Stimulated activated naive B cell treated with anti-CD40 and anti-IgM and Interleukin-4, amounts not matched to agents 10 μg/mL and 1 μg/mL and 100 μg/mL, for 72 hours (primary cell): Measurements from ENCODE around the gene PAN2.
A peak's percentile ranks its signal among the peaks of the same experiment; 100 is the strongest.
"Not testable (repeated sequence)": the region's sequence is repeated elsewhere in the genome, so short reads cannot be mapped to it uniquely, and the experiment has no call there.

ENCODE experiments used
- ATAC-seq, 2 donors: fragments of 150-1000 bp; cut with Tn5 transposase; replicated peaks; 2 replicates each; pipeline ENCODE4 v1.10.0; 2021; ENCODE audit warnings: moderate library complexity in 1 of 2
- DNase-seq: peaks from one replicate; pipeline ENCODE4 v3.0.0; 2021
- H3K27ac Mint-ChIP-seq: one replicate; pipeline ENCODE4 v1.8.0; 2022; ENCODE audit warnings: mild to moderate bottlenecking, mixed read lengths
- H3K27me3 Mint-ChIP-seq, 2 donors: one replicate each; pipeline ENCODE4 v1.8.0; 2022; ENCODE audit warnings: mixed read lengths in 2 of 2
- H3K36me3 Mint-ChIP-seq, 2 donors: one replicate each; pipeline ENCODE4 v1.8.0; 2022; ENCODE audit warnings: mixed read lengths in 2 of 2, mild to moderate bottlenecking in 1 of 2
- H3K4me1 Mint-ChIP-seq, 2 donors: one replicate each; pipeline ENCODE4 v1.8.0; 2022; ENCODE audit warnings: mixed read lengths in 2 of 2, mild to moderate bottlenecking in 1 of 2
- H3K4me3 Mint-ChIP-seq, 2 donors: one replicate each; pipeline ENCODE4 v1.8.0; 2022; ENCODE audit warnings: mild to moderate bottlenecking in 2 of 2, mixed read lengths in 2 of 2, moderate library complexity in 1 of 2
- H3K9me3 Mint-ChIP-seq, 2 donors: one replicate each; pipeline ENCODE4 v1.8.0; 2022; ENCODE audit warnings: mixed read lengths in 2 of 2, mild to moderate bottlenecking in 1 of 2

PAN2 gene

DNA sequence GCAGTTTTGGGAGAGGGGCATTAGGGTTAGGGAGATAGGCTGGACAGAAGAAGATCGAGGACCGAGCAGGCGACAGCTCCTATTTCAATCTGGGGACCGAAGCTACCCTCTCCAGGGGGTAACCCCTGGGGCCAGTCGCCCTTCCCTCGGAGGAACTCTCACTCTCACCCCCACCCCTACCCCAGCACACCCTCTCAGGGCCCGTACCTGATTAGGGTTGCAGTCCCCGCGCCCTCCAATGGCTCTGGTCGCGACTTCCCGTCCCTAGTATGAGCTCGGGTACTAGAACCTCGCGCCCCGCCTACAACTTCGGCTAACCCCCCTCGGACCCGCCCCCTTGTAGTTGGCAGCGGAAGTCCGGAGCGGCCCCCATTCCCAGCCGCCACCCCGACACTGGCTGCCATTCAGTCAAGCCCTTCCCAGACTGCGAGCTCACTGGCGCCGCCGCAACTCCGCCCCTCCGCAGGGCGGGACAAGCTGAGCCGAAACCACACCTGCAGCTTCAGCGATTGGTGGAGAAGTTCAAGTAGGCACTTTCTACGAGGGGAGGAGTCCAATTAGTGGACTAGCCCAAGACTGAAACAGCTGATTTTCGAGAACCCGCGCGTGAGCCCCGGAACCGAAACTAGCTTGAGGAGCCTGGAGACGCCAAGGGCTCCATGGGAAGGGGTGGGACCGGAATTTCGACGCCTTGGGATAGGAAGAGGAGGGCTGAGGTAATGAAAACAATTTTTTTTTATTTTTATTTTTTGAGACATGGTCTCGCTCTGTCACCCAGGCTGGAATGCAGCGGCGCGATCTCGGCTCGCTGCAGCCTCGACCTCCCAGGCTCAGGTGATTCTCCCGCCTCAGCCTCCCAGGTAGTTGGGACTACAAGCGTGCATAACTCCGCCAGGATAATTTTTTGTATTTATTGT is 26.3 kb upstream of the PAN2 start, which contains the start of gene STAT2:
TSS of gene STAT2 (minus strand) at position 257 of the 917 bp plus-strand sequence. CDS start 3,536 bp downstream, outside the sequence.
- H3K4me3 Mint-ChIP-seq = peak within 1 kb of the TSS; percentile 92 to 97
- H3K36me3 Mint-ChIP-seq = peaks cover 9% of the 10 kb centered on the region in 2 donors

DNA sequence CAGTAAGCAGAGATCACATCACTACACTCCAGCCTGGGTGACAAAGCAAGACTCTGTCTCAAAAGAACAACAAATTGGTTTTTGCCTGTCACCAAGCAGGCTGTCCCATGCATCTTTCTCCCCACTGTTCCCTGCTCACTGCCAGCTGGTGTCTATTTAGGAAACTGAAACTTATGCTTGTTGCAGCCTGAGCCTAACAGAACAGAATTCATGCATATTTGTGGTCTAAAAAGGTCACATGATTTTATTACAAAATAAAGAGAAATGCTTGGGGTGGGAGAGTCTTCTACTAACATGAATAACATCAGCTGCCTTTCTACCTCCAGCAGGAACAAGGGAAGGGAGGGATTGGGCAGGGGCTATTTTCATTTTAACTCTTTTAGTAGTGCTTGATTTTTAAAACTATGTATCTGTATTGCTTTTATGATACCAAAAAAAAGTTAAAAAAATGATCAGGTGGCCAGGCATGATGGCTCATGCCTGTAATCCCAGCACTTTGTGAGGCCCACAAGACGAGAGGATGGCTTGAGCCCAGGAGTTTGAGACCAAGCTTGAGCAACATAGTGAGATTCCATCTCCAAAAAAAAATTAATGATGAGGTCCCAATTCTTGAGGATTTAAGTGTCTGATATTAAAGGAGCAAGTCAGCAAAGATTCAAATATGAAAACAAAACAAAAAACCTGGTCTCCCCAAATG is 25.2 kb upstream of the PAN2 start:
- no peak for ATAC-seq
- H3K27me3 Mint-ChIP-seq = no peaks in the 10 kb centered on the region
- H3K4me1 Mint-ChIP-seq = peaks cover 12 to 21% of the 10 kb centered on the region in 2 donors
- H3K4me3 Mint-ChIP-seq = peak overlapping the region; percentile 92 to 97
- peak overlapping the region; percentile 81 for H3K27ac Mint-ChIP-seq
- no peaks in the 10 kb centered on the region for H3K9me3 Mint-ChIP-seq
- DNase-seq = no peak
- peaks cover 18 to 20% of the 10 kb centered on the region in 2 donors for H3K36me3 Mint-ChIP-seq

More for the DNA sequence above, 26.3 kb upstream of the PAN2 start, which contains the start of gene STAT2:
- no peaks in the 10 kb centered on the region for H3K27me3 Mint-ChIP-seq
- DNase-seq (peak; percentile 100), ATAC-seq (peak; percentile 97 to 98)
- H3K27ac Mint-ChIP-seq = peak within 1 kb of the TSS; percentile 98
- peaks cover 12 to 21% of the 10 kb centered on the region in 2 donors for H3K4me1 Mint-ChIP-seq
- H3K9me3 Mint-ChIP-seq = no peaks in the 10 kb centered on the region

DNA sequence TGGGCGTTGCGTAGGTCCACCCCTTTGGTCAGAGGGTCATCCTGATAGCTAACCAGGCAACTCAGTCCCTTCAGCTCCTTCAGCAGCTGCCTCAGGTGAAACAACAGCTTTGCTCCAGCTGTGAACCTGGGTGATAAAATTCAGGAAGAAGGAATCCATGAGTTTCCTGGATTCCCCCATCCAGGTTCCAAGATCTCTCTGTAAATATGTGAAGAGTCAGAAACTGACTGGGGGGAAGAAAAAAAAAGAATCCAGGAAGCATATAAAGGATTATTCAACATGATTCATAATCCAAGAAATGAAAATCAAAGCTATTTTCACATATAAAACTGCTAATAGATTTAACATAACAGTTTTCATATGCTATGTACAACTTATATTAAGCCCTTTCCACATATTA is 17.5 kb upstream of the PAN2 start:
- no peak overlapping the region for H3K27ac Mint-ChIP-seq
- H3K9me3 Mint-ChIP-seq = no peaks in the 10 kb centered on the region
- no peak overlapping the region for H3K4me3 Mint-ChIP-seq
- H3K4me1 Mint-ChIP-seq = peaks cover 0 to 3% of the 10 kb centered on the region in 2 donors
- ATAC-seq = no peak
- no peak for DNase-seq
- peaks cover 38 to 59% of the 10 kb centered on the region in 2 donors for H3K36me3 Mint-ChIP-seq
- no peaks in the 10 kb centered on the region for H3K27me3 Mint-ChIP-seq

DNA sequence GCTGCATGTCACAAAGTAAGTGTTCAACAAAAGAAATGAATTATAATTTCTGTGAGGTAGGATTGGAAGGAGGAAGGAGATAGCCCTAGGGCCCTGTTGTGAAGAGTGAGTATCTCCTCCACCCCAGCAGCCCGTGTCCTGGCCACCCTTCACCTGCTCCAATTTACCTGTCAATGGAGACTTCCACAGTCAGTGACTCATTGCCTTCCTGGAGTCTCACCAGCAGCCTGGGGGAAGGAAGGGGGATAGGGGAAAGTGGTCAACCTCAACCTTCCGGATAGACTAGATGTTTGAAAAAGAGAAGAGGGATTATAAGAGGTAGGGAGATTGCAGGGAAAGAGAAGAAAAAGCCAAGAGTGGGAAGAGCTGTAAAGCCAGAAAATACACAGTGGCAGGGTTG is 16.9 kb upstream of the PAN2 start:
- H3K9me3 Mint-ChIP-seq = no peaks in the 10 kb centered on the region
- H3K4me1 Mint-ChIP-seq = peaks cover 3 to 4% of the 10 kb centered on the region in 2 donors
- DNase-seq (no peak), ATAC-seq (no peak)
- no peak overlapping the region for H3K4me3 Mint-ChIP-seq
- H3K27ac Mint-ChIP-seq = peak overlapping the region; percentile 1
- peaks cover 38 to 59% of the 10 kb centered on the region in 2 donors for H3K36me3 Mint-ChIP-seq
- H3K27me3 Mint-ChIP-seq = no peaks in the 10 kb centered on the region

DNA sequence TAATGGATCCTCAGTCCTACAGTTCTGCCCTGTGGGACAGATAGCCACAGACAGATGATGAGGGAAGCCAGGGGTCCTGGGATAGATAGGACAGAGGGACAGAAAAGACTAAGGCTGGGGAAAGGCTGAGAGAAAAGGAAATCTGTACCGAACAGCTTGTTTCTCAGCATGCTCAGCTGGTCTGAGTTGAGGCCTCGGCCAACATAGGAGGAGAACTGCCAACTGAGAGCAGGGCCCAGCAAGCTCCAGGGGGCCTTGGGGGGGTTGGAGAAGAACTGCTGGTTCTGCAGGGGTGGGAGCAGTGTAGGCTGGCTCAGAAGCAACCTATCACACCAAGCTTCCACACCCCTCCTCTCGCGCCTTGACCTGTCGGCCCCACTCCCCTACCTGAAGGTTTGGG is 15.0 kb upstream of the PAN2 start:
- H3K9me3 Mint-ChIP-seq = no peaks in the 10 kb centered on the region
- H3K27ac Mint-ChIP-seq = no peak overlapping the region
- H3K36me3 Mint-ChIP-seq = peaks cover 33 to 55% of the 10 kb centered on the region in 2 donors
- no peak for ATAC-seq
- H3K27me3 Mint-ChIP-seq = no peaks in the 10 kb centered on the region
- H3K4me1 Mint-ChIP-seq = peaks cover 3 to 6% of the 10 kb centered on the region in 2 donors
- DNase-seq = no peak
- no peak overlapping the region for H3K4me3 Mint-ChIP-seq

DNA sequence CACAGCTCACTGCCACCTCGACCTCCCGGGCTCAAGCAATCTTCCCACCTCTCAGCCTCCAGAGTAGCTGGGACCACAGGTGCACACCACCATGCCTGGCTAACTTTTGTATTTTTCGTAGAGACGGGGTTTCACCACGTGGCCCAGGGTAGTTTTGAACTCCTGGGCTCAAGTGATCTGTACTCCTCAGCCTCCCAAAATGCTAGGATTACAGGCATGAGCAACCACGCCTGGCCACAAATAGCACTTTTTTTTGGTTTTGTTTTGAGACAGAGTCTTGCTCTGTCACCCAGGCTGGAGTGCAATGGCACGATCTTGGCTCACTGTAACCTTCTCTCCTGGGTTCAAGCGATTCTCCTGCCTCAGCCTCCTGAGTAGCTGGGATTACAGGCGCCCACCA is 13.5 kb upstream of the PAN2 start:
- Mint-ChIP-seq H3K27ac (peak overlapping the region; percentile 42), H3K36me3 (peaks cover 43 to 67% of the 10 kb centered on the region in 2 donors)
- DNase-seq, H3K4me1 Mint-ChIP-seq, H3K27me3 Mint-ChIP-seq, H3K4me3 Mint-ChIP-seq, H3K9me3 Mint-ChIP-seq: not testable (repeated sequence)
- ATAC-seq = peak in 1 of 2 donors; percentile 54

DNA sequence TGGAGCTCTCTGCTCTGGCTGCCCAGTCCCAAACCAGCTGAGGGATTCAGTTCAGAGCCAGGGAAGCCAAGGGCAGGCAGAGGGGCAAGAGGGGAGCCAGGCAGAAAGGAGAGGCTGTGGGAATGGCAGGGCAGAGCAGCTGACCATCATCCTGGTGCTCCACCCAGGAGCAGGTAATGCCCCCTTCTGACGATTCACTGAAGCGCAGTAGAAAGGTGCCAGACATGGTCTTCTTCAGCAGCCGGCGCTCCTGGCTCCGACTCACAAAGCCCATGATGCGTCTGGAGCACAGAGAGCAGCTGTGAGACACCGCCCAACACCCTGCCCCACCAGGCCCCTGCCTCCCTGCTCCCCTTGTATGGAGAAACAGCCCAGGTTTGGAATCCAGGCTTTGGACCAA is 12.9 kb upstream of the PAN2 start:
- DNase-seq (no peak), ATAC-seq (no peak)
- peak overlapping the region; percentile 52 for H3K27ac Mint-ChIP-seq
- no peaks in the 10 kb centered on the region for H3K9me3 Mint-ChIP-seq
- no peak overlapping the region for H3K4me3 Mint-ChIP-seq
- no peaks in the 10 kb centered on the region for H3K27me3 Mint-ChIP-seq
- H3K36me3 Mint-ChIP-seq = peaks cover 47 to 70% of the 10 kb centered on the region in 2 donors
- H3K4me1 Mint-ChIP-seq = peaks cover 3 to 6% of the 10 kb centered on the region in 2 donors

DNA sequence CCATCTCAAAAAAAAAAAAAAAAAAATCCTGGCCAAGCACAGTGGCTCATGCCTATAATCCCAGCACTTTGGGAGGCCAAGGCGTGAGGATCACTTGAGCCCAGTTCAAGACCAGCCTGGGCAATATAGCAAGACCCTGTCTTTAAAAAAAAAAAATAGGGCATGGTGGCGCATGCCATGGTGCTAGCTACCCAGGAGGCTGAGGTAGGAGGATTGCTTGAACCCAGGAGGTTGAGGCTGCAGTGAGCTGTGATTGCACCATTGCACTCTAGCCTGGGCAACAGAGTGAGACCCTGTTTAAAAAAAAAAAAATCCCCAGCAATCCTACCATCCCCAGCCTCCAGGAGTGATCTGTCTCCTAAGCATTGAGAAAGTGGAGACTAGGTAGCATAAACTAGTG is 8.5 kb upstream of the PAN2 start:
- peaks cover 36 to 52% of the 10 kb centered on the region in 2 donors for H3K36me3 Mint-ChIP-seq
- H3K27ac Mint-ChIP-seq, H3K4me3 Mint-ChIP-seq, H3K27me3 Mint-ChIP-seq, ATAC-seq, DNase-seq, H3K9me3 Mint-ChIP-seq: not testable (repeated sequence)
- H3K4me1 Mint-ChIP-seq = peaks cover 24 to 34% of the 10 kb centered on the region in 2 donors

DNA sequence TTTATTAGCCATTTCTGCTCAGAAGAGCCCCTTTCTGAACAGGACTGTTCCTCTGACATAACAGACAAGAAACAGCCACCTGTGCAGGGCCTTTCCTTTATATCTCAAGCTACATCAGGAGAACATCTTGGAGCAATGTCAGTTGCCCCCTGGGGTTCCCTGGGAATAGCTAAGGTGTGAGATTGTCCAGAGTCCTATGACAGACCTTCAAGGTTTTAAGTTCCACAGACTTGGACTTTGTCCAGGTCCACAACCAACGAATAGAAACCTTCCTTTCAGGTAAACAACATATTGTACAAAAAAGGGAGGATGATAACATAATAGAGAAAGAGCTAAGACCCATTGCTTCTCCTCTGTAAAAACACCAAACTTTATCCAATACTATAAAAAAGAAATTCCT is 7.8 kb upstream of the PAN2 start:
- no peak overlapping the region for H3K4me3 Mint-ChIP-seq
- no peak for ATAC-seq
- no peak overlapping the region for H3K27ac Mint-ChIP-seq

DNA sequence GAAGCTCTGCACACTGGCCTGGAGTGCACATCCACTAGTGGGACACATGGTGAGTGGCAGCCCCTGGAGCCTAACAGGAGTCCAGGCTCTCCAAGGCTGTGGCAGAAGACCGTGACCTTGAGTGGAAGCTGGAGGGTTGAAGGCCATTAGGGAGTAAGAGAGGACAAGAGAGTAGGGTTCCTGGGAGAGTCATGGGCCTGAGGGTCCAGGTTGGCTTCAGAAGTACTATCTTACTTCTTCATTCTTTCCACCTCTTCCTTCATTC is 5.3 kb upstream of the PAN2 start:
- Mint-ChIP-seq H3K27ac (peak overlapping the region; percentile 96), H3K36me3 (peaks cover 22 to 35% of the 10 kb centered on the region in 2 donors), H3K9me3 (no peaks in the 10 kb centered on the region), H3K4me1 (peaks cover 27 to 48% of the 10 kb centered on the region in 2 donors), H3K27me3 (no peaks in the 10 kb centered on the region), H3K4me3 (peak overlapping the region; percentile 78 to 86)
- ATAC-seq = no peak
- no peak for DNase-seq

More for the DNA sequence above, 7.8 kb upstream of the PAN2 start:
- Mint-ChIP-seq H3K27me3 (no peaks in the 10 kb centered on the region), H3K9me3 (no peaks in the 10 kb centered on the region), H3K4me1 (peaks cover 24 to 39% of the 10 kb centered on the region in 2 donors), H3K36me3 (peaks cover 36 to 51% of the 10 kb centered on the region in 2 donors)
- no peak for DNase-seq

DNA sequence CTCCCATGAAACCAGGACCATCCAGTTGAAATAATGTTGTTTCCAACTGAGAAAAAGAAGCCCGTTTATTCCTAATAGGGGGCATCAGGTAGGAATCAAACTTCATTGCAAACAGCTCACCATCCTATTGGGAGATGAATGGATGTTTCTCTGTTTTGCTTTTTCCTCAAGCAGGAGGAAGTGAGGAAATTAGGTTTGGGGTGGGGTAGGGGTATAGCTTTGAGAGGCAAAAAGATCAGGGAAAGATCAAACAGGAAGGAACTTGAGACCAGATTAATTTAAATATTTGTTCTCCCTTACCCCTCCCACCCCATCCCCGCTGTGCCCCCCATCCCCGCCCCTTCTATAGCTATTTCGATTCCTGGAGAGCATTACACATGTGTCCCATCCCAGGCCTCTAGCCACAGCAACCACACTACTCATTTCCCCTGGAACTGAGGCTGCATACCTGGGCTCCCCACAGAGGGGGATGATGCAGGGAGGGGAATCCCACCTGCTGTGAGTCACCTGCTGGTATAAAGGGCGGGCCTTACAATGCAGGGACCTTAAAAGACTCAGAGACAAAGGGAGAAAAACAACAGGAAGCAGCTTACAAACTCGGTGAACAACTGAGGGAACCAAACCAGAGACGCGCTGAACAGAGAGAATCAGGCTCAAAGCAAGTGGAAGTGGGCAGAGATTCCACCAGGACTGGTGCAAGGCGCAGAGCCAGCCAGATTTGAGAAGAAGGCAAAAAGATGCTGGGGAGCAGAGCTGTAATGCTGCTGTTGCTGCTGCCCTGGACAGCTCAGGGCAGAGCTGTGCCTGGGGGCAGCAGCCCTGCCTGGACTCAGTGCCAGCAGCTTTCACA is 4.7 kb upstream of the PAN2 start, which contains the start of gene IL23A:
TSS of gene IL23A (plus strand) at position 577 of the 850 bp plus-strand sequence. CDS start at position 738, 161 bp downstream.
- peaks cover 17 to 29% of the 10 kb centered on the region in 2 donors for H3K36me3 Mint-ChIP-seq
- ATAC-seq = peak; percentile 72 to 76

DNA sequence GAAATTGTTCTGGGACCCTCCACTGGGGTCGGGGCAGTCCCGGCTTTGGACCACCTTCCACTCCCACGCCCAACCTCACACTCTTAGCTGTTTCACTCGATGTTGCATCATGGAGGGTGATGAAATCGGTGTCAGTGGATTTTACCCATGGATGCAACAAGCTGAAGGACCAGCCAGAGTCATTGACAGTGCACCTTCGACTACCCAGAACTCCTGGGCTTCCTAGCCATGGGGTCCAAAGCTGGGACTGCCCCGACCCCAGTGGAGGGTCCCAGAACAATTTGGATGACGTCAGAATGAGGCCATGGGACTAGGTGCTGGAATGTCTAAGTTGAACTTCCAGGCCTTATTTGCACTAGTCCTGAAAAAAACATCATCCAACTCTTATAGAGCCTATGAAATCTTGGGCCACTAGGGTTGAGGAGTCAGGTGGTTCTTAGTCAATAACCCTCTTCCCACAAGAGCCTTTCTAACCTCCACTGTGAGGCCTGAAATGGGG is 4.0 kb upstream of the PAN2 start:
- Mint-ChIP-seq H3K9me3 (no peaks in the 10 kb centered on the region), H3K4me1 (peaks cover 30 to 55% of the 10 kb centered on the region in 2 donors), H3K27ac (peak overlapping the region; percentile 60), H3K4me3 (no peak overlapping the region), H3K27me3 (no peaks in the 10 kb centered on the region), H3K36me3 (peaks cover 11 to 24% of the 10 kb centered on the region in 2 donors)
- no peak for ATAC-seq
- DNase-seq = no peak

More for the DNA sequence above, 4.7 kb upstream of the PAN2 start, which contains the start of gene IL23A:
- H3K4me3 Mint-ChIP-seq = peak within 1 kb of the TSS; percentile 78 to 86
- DNase-seq = peak; percentile 78
- no peaks in the 10 kb centered on the region for H3K9me3 Mint-ChIP-seq
- H3K27me3 Mint-ChIP-seq = no peaks in the 10 kb centered on the region
- H3K4me1 Mint-ChIP-seq = peaks cover 27 to 48% of the 10 kb centered on the region in 2 donors
- H3K27ac Mint-ChIP-seq = peak within 1 kb of the TSS; percentile 96

DNA sequence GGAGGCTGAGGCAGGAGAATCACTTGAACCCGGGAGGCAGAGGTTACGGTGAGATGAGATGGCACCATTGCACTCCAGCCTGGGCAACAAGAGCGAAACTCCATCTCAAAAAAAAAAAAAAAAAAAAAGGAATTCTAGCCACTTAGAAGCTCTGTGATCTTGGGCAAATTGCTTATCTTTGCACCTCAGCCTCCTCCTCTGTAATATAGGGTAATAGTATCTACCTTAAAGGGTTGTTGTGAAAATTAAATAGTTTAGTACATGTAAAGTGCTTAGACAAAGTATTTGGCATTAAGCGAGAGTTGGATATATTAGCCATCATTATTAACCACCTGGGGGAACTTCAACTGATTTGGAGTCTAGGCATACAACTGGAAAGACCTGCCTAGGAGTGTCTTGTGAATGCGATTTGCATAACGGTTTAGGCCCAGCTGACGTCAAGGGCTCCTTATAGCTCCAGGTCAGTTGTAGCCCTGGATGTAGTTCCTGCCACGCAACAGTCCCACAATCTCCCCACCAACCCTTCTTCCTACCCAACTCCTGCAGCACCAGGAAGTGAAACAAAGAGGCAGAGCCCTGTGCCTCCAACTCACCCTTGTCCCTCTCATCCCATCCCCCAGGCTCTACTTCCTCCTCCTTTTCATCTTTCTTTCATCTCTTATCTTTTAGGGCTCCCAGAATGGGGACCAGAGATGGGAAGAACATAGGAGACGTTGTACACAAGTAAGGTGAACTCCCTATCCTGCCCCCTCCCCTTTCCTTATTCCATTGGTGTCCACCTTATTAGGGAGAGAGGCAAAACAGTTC is 2.8 kb upstream of the PAN2 start:
- no peak for DNase-seq
- no peak for ATAC-seq
- Mint-ChIP-seq H3K27ac (peak overlapping the region; percentile 86), H3K36me3 (peaks cover 5 to 21% of the 10 kb centered on the region in 2 donors), H3K4me1 (peaks cover 33 to 61% of the 10 kb centered on the region in 2 donors), H3K9me3 (no peaks in the 10 kb centered on the region), H3K4me3 (no peak overlapping the region), H3K27me3 (no peaks in the 10 kb centered on the region)
